Cortex of kidney (tissue), 1 donor: ENCODE results near the gene COL4A5.

Source experiments
- DNase-seq: peaks from one replicate; lab custom pipeline; 2025; lab: John Stamatoyannopoulos, UW

COL4A5 gene

GRCh38 chrX:108641589-108642272 is 202.1 kb downstream of the COL4A5 start:
- DNase-seq = no peak

GRCh38 chrX:108642273-108642628 is 202.6 kb downstream of the COL4A5 start:
- no peak for DNase-seq

DNA sequence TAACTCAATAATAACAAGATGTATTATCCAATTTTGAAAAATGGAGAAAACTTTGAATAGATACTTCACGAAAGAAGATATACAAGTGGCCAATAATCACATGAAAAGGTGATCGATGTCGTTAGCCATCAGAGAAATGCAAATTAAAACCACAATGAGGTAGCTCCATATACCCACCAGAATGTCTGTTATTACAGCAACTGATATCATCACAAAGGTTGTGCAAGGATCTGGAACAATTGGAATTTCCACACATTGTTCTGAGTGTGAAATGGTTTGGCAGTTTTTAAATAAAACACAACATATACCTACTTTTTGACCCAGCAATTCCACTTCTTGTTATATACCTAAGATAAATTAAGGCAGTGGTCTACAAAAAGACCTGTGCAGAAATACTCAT is 225.1 kb downstream of the COL4A5 start:
- no peak for DNase-seq

DNA sequence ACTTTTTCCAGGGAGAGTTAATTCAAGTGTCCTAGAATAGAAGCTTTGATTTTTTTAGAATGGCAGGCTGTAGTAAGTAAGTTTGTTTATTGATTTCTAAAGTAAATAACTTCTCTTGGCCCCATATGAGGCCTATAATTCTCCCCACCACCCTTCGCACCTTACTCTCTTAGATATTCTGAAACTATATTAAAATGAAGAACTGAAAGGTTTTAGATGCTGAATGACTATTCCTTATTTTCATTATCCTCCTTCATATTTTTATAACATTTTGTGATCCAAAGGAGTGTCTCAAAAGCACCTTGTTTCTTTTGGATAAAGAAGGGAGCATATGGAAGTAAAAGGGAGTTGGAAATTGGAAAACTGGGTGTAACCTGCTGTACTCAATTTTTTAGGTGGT is 226.5 kb downstream of the COL4A5 start:
- DNase-seq = no peak

DNA sequence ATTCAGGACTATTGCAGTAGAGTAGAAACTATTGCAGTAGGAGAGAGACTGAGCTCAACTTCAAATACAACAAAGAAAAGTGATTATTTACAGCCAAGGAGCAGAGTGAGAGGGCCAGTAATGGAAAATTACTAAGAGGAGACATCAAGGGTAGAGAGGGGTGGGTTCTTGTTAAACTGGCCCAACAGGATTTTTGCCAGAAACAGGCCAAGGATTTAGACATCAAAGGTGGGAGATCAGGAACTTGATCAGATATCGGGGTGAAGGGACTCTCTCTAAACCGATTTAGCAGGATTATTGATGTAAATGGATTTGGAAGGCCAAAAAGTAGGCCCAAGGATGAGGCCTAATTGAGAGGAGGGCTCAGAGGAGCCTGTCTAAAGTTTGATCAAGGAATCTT is 231.9 kb downstream of the COL4A5 start:
- DNase-seq = no peak

- no peak for DNase-seq
These were observed 257.1 kb downstream of the COL4A5 start for GRCh38 chrX:108696690-108697089.

- DNase-seq = no peak
These were observed 259.7 kb downstream of the COL4A5 start for GRCh38 chrX:108699368-108699767.

- no peak for DNase-seq
These were observed 262.0 kb downstream of the COL4A5 start for GRCh38 chrX:108701633-108702032.

GRCh38 chrX:108702530-108702929 is 262.9 kb downstream of the COL4A5 start:
- no peak for DNase-seq

DNA sequence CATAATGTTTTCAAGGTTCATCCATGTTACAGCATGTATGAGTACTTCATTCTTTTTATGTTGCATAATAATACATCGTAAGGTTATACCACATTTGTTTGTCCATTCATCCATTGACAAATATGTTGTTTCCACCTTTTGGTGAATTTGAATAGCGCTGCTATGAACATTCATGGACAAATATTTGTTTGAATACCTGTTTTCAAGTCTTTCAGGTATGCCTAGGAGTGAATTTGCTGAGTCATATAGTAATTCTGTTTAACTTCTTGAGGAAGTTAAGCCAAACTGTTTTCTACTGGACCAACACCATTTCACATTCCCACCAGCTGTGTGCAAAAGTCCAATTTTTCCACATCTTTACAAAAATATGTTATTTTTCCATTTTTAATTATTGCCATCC is 265.2 kb downstream of the COL4A5 start:
- DNase-seq = no peak

GRCh38 chrX:108712886-108713285 is 273.2 kb downstream of the COL4A5 start:
- no peak for DNase-seq

DNA sequence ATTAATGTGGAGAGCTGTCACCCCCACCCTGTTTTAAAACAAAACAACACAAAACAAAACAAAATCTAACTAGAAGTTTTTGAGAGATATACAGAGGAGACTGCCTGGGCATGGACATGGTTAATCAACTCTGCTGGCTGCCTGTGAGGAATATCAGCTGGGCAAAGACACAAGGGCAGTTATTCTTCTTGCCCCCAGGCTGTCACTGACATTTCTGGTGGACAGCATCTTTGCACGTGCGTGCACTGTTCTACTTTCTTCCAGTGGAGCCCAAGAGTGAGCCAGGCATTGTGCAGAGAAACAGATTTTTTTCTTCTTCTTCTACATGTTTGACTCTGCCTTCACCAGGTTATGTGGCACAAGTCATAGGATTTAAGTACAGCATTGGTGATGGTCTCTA is 282.9 kb downstream of the COL4A5 start:
- no peak for DNase-seq

DNA sequence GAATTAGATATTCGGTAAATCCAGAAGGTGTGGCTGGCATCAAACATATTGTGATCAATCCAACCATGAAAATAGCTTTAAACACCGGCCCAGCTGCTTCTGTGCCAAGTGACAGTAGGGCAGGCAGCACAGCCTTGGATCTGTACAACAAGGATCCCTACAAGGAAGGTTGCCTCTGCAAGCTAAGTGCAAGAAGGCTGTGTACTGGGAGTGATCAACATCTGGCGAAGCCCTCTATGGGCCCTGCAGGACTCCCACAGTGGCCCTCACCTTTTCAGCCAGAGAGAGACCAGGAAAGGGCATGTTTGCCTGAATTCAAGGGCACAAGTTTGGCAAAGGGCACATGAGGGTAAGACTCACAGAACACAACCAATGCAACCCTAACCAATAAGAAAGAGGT is 287.1 kb downstream of the COL4A5 start:
- DNase-seq = no peak

DNA sequence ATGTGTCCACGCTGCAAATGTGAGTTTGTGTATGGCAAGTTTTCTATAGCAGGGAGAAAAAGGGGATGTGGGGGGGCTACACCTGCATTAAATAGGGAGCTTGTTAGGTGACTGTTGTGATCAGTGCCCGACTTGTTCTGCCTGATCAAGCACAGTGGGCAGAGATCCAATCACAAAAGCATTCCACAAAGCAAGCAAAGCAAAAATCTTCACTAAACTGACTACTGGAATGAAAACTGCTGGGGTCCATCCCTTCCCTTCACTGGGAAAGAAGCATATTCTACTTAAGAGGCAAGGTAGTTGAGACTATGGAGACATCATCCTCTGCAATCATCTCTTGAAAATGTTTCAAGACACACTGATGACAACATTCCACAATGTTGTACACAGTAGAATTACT is 291.5 kb downstream of the COL4A5 start:
- DNase-seq = no peak

GRCh38 chrX:108732630-108733321 is 293.1 kb downstream of the COL4A5 start:
- DNase-seq = no peak

- DNase-seq = no peak
These were observed 294.8 kb downstream of the COL4A5 start for GRCh38 chrX:108734426-108734825.

DNA sequence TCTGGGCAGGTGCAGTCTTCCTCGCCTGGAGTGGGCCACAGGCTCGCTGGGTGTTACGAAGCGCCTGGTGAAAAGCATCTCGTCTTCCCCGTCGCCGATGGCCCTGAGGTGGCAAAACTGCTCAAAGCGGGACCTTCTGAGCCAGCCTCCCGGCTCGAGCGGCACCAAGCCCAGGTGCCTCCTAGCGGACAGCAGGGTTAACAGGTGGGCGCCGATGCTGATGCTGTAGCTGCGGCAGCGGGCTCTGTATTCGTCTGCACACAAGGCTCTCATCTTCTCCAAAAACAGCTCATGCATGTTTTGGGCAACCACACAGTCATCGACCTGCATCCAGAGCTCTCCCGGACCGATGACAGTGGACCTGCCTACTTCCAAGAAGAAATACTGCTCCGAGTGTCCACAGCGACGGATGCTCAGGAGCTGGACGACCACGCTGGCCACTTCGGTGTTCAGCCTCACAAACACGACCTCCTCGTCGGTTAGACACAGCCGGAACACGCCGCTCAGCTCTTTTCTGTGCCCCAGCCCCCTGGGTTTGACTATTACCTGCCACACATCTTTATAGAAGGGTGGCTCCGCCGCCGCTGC is 295.5 kb downstream of the COL4A5 start:
- DNase-seq = no peak

DNA sequence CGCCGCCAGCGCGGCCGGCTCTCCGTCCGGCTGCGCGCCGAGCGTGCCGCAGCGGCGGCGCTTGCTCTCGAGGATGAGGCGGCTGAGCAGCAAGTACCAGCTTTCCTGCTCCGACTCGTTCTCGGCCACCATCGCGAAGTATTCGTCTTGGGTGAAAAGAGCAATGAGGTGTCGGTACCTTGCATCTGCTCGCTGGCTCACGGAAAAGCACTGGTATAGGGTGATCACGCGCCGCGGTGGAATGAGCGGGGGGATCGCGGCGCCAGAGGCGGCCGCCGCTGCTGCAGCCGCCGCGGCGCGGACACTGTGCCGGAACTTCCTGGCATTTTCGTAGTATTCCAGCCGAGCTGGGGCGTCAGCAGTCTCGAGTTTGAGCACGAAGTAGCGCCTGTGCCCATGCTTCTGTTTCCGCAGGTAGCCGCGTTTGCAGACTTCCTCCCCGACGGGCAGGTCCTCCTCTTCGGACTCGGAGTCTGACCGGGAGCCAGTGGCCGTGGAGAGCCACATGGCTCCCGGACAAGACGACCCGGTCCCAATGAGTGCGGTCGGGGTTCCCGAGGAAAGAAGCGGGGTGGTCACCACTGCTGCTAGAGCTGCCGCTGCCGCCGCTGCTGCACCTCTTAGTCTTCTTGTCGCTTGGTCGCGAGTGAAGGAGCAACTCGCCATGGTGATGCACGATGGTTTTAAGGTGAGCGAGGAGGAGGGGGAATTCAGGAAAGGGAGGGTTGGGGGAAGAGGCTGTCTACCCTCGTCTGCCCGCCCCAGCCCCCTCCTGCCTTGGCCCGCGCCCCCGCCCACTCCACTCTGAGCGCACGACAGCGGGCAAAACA is 296.3 kb downstream of the COL4A5 start:
- no peak for DNase-seq

GRCh38 chrX:108736509-108737479 is 297.2 kb downstream of the COL4A5 start, which contains the start of gene IRS4:
Gene IRS4, minus strand, starts transcription at chrX:108736563.
- DNase-seq = no peak

DNA sequence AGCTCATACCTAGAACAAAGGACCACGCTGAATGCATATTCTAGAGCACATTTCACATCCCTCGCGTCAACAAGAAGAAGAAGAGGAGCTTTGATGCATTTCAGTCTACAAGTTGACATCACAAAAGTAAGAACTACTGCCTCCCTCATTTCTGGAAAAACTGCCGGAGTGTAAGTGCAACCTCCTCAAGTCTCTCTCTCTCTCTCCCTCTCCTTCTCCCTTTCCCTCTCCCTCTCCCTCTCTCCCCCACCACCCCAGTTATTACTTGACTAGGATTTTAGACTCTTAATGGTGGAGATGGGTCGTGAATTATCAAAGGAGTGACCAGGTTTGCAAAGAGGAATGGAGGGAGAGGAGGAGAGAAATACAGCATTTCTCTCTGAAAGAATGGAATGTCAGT is 298.1 kb downstream of the COL4A5 start:
- DNase-seq = no peak

DNA sequence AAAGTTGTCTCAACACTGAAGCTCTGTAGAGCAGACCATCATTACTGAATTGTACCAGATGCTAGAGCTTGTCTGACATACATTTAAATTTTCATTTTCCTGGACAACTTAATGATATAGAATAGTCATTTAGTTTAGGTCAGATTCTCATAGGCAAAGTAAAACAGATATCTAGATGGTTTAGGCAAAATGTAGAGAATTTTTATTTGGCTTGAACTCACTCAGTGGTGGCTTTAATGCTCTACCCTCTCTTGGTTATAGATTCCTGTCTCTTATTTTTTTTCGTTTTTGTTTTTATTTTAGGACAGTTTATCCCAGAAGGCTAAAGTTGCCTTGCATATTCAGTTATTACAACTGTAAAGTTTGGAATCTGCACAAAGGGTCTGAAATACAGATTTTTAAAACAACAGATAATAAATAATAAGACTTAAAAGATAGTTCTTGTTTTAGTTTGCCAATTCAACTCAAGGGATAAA is 300.7 kb downstream of the COL4A5 start:
- DNase-seq = no peak
